Hindlimb muscle (tissue), 1 donor: ENCODE results near the gene EFCAB12. TPM values are rescaled to one million over a fixed set of nuclear protein-coding genes. Genes with fewer than 3 reads are reported as not detected.

Source experiments
- DNase-seq: peaks from one replicate; pipeline ENCODE4 v3.0.0-alpha.2; 2013
- polyA plus RNA-seq: library from polyadenylated mRNA; unstranded; fragments of 120-200 nt; gene quantifications from one replicate; pipeline ENCODE4 v1.2.1, GENCODE V29; 2013; ENCODE audit not compliant: insufficient read length

The EFCAB12 gene
- 0.13 TPM for polyA plus RNA-seq

DNA sequence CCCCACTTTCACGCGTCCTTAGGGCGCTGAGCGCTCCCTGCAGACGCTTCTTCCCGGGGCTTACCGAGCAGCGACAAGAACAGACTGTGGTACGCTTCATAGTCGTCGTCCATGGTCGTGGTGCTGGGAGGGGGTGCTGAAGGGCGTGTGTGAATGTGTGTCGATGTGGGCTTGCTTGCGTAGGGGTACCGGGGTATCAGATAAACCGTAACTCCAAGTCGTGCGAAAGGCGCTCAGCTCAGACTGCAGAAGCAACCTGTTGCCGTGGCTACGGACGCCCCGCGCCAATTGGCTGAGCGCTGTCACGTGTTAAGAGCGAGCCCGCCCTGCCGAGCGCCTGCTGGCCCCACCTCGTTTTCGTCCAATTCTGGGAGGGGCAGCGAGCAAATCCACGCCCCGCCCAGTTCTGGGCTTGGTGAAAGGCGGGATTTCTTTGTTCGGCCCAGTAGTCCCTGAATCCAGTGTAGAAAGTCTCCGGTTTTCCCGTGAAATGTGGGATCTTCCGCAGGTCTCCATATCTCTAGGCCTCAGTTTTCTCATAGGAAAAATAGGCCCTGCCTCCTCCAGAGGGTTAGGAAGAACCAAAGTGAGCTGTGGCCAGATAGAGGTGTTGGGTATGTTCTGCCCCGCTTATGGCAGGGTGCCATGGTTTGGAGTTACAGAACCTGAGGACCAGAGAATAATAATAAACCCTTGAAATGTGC, at the start of gene EFCAB12:
EFCAB12 (minus strand) TSS at position 261 of the 704 bp plus-strand sequence; CDS start at position 113, 148 bp downstream.
- DNase-seq = peak; percentile 94

DNA sequence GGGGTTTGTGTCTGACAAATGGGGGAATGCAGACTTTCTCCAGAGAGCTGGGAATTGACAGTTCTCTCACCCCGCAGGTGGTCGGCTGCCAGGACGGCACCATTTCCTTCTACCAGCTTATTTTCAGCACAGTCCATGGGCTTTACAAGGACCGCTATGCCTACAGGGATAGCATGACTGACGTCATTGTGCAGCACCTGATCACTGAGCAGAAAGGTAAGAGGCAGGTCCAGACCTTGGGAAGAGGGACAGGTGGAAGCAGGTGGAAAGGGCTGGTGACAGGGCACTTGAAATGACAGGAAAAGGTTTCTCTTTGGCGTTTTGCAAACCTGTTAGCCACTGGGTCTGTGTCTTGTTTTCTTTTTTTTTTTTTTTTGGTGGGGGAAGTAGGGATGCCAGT, 48.1 kb upstream of the EFCAB12 start:
- DNase-seq = no peak

DNA sequence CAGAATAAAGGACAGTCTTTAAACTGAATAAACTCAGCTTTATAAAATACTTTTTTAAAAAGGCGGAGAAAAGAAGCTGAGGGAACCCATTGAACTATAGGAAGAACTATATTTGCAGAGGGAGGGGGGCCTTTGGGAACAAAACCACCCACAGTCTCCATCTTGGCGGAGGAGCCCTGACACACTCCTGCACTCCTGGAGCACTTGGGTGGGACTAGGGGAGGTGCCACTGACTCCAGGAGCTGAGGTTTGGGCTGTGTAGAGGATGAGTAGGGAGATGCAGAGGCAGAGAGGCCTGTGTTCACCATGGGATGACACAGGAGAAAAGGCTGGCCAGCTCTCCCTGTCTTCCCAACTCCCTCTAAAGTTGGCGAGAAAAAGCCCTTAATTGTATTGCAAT, 47.4 kb upstream of the EFCAB12 start:
- DNase-seq = no peak

DNA sequence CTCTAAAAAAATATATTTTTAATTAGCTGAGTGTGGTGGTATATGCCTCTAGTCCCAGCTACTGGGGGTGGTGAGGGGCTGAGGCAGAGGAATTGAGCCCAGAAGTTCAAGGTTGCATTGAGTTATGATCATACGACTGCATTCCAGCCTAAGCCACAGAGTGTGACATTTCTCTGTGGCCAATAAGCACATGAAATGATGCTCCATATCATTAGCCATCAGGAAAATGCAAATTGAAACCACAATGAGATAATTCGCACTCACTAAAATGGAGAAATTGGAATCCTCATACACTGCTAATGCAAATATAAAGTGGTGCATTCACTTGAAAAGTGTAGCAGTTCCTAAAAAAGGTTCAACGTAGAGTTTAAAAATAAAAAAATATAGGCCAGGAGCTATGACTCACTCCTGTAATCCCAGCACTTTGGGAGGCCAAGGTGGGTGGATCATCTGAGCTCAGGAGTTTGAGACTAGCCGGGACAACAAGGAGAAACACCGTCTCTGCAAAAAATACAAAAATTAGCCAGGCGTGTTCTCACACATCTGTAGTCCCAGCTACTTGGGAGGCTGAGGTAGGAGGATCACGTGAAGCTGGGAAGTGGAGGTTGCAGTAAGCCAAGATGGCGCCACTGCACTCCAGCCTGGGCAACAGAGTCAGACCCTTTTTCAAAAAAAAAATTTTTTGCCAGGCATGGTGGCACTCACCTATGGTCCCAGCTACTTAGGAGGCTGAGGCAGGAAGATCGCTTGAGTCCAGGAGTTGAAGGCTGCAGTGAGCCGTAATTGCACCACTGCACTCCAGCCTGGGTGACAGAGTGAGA, 46.8 kb upstream of the EFCAB12 start:
- no peak for DNase-seq

DNA sequence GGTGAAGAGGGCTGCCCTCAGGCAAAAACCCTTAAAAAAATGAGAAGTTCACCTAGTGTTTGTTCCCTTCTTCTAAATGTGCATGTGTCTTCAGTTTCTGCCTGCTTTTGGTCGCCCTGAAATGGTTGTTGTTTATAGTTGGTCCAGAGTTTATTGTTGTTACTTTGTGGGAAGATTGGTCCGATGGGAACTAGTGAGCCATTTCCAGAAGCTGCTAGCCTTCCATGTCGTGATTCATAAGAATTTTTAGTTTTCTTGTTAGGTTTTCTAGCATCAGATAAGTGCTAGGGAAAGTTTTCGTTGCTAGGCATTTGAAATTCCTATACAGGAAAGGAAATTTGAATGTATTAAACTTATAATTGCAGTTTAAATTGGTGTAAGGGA, 45.3 kb upstream of the EFCAB12 start:
- no peak for DNase-seq

DNA sequence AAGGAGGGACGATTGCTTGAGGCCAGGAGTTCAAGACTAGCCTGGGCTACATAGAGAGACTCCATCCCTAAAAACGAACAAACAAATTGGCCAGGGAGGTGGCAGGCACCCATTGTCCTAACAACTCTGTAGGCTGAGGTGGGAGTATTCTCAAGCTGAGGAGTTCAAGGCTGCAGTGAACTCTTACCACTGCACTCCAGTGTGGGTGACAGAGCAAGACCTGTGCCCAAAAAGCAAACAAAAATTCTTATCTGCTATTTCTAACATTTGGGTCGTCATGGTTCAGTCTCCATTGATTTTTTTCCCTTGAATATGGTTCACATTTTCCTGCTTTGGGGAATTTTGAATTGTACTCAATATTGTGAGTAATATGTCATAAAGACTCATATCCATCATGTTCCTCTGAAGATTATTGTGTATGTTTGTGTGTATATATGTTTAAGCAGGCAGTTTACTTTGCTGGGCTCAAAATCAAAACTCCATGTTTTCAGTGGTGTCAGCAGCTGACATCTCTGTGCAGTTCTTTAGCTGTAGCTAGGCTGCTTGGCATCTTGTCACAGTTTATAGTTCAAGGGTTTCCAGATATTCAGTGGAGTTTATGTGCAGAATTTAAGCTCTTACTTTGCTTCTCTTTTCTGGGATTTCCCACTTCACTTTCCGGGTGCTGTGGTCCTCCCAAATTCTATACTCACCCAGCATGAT, 44.8 kb upstream of the EFCAB12 start:
- DNase-seq = no peak

DNA sequence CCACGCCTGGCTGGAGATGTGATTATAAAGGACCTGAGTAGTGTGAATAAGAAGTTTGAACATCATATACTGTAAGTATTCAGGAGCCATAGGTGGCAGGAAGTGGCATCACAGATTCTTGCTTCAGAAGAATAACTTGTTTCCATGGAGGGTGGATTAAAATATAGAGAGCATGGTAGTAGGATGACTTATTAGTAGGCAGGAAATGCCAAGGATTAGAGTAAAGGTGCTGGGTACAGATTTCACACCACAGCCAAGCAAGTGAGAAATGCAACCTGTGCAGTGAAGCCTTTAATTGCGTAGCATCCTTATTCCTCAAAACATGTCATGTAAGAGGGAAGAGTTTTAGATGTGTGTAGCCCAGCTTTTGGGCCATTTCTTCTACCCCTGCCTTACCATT, 42.4 kb upstream of the EFCAB12 start:
- DNase-seq = no peak

DNA sequence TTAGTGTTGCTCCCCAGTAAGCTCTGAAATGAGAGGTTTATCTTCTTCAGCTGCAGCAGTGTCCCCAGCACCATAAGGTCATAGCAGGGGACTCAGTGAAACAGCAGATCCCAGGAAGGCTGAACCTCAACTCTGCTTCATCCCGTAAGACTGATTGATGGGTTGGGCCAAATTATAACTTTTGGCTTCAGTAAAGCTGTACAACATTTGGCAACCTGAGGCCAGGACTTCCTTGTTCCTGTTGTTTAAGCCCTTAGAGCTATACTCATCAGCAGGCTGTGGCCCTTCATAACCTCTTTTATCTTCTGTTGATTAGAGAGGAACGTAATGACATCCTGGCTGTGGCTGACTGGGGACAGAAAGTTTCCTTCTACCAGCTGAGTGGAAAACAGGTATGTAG, 40.6 kb upstream of the EFCAB12 start:
- no peak for DNase-seq

DNA sequence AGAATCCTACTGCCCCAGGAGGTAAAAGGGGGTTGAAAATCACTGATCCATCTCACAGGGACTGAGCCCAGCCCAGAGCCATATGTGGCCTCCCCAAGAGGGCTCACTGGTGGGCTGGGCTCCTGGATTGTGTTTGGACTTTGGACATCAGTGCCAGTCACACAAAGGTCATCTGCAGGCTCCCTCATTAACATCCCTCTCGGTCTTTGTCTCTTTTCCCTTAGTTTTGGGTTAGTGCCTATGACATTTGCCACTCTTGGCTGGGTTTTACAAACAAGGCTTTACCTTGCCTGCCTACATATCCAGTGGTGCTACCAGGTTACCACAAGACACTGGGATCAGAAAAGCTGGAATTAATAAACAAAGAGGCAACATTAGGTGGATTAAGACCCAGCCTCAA, 39.5 kb upstream of the EFCAB12 start:
- no peak for DNase-seq

DNA sequence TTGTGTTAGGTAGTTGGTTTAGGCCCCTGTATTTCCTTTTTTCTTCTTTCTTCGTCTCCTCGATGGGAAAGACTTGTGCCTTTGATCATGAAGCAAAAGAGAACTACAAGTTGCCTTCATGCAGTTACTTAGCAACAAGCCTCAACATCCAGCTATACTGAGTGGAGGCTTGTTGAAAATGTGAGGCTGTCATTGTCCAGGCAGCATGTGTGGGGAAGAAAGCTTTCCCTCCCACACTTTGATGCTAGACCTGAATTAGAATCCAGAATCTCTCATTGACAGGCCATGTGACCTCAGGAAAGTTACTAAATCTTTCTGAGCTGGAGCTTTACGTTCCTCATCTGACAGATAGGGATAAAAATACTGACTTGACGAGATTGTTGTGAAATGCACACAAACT, 35.3 kb upstream of the EFCAB12 start:
- DNase-seq = no peak

DNA sequence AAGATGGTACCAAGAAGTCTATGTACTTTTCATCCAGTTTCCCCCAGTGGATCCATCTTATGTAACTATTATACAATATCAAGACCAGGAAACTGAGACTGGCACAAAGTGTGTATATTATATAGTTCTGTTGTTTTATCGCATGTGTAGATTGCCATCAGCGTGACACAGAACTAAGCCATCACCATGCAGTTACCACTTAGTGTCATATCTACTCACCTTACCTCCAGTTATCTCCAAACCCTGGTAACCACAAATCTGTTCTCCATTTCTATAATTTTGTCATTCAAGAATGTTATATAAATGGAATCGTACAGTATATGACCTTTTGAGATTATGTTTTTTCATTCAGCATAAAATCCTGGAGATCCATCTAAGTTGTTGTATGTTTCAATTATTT, 34.7 kb upstream of the EFCAB12 start:
- no peak for DNase-seq

DNA sequence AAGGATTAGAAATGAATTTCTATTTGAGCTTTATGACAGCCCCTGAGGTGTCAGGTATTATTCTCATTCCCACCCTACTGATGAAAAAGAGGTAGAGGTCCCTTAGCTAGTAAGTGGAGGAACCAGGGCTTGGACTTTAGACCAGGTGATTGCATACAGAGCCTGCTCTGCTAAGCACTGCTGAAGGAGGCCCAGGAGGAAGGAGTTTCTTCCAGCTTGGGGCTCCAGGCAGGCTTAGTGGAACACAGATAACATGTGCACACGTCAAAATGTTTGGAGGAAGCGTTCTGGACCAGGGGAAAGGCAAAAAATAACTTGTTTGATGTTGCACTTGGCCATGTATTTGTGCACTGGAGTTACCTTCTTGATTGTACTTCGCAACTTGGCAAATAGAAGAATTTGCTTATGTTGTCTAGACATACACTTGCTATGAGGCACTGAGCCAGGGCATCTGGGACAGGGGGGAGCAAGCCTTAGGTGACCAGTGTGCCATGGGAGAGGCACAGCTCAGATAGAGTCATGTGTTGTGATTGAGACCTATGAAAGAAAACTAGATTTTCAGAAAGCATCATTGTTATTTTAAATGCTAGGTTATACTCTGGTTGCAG, 34.0 kb upstream of the EFCAB12 start:
- DNase-seq = no peak

DNA sequence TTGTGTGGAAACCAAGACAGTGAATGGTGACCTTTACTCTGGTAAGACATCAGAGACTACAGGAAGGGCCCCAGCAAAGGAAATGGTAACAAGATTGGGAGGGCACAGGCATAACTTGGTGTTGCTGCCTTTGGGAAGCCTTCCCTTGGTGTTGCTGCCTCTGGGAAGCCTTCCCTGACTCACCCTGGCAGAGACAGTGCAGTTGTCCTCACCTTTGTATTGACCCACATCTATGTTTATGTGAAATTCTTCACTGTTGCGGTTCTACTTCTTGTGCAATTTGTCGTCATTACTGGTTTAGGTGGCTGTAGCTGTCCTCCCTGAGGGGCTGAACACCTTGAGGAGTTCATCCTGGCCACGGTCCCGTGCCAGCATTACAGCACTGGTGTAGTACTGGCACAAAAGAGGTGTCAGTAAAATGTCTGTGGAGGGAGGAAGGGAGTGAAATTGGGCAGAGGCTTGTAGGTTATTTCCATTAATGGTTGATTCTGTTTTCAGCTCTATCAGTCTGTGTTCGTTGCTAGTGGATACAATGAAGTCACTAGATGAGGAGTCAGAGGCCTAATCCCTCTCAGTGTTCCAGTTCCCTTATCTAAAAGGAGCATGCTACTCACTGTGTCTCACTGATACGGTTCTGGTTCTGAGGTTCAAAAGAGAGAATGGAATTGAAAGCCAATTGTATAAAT, 33.2 kb upstream of the EFCAB12 start:
- no peak for DNase-seq

DNA sequence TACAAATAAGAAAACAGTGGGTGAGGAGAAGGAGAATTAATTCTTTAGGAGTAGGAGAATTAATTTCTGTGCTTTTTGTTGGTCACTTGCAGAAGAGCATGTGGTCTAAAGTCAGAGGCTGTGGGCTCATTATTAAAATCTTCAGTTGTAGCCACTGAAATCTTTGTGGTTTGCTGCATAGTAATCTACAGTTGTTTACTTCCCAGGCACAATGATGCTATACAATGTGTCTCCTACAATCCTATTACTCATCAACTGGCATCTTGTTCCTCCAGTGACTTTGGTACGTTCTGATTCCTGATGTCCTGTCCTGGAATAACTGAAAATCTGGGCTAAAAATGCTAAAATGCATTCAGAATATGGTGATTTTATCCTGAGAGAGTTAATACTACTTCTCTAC, 32.6 kb upstream of the EFCAB12 start:
- DNase-seq = no peak

DNA sequence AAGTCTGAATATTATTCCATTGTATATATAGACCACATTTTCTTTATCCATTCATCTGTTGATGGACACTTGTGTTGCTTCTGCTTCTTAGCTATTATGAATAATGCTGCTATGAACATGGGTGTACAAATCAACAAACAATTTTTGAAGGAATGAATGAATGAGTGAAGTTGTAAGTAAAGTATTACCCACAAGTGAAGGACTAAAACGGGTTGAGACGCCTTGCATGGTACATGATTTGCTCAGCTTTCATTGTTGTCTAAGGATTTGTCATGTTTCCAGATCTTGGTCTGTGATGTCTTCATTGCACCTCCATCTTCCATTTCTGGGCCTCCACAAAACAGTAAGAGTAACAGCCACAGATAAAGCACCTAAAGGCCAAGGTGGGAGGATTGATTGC, 32.1 kb upstream of the EFCAB12 start:
- DNase-seq = no peak

DNA sequence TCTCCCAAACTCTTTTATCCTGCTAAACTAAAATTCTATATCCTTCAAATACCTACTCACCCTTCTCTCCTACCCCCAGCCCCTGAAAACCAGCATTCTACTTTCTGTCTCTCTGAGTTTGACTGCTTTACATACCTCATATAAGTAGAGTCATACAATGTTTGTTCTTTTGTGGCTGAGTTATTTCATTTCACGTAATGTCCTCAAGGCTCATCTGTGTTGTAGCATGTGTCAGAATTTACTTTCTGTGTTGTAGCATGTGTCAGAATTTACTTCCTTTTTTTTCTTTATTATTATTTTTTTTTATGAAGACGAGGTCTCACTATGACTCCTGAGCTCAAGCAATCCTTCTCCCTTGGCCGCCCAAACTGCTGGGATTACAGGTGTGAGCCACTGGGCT, 31.7 kb upstream of the EFCAB12 start:
- no peak for DNase-seq

DNA sequence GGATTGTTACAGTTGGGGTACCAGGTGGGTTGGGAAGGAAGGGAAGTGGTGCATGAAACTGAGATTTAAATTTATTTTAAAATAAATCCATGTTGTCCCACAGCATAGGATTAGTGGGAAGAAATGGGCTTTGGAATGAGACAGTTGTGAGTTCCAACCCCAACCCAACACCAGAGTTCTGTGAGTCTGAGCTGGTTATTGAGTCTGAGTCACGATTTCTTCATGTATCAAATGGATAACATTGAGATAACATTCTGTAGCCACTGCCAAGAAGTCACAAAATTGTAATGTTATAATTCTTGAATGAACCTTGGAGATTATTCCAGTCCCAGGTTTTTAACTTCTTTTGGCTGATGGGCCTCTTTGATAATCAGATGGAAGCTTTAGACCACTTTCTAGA, 25.3 kb upstream of the EFCAB12 start:
- DNase-seq = no peak

DNA sequence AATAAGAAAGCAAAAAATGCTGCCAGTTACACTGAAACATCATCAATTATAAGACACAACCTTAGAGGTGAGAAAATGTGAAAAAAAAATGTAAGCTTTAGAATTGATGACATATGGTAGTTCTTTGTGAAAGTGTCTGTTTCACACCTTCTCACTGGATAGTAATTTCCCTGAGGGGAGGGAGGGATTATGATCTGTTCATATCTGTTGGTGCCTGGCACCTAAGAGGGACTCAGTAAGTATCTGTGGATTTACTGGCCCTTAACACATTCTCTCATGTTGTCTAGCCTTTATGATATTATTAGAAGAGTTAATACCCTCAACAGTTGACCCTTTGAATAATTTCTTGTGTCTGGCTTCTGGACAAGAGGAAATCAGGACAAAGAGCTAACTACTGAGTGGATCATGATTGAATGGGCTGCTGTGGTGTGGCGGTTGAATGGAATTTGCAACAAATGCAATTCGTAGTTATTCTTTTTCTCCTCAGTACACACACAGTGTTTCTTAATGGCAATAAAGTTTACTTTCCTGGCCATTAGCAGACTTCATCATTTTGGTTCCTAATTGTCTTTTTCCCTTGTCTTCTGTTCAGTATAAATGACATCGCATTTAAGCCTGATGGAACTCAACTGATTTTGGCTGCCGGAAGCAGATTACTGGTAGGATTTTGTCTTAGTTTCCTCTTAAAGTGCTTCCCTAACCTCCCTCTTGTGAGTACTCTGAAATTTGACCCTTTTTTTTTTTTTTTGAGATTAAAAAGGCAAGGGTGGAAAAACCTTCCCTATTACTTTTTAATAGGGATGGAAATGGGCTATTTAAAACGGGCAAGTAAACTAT, 21.1 kb upstream of the EFCAB12 start:
- DNase-seq = no peak

DNA sequence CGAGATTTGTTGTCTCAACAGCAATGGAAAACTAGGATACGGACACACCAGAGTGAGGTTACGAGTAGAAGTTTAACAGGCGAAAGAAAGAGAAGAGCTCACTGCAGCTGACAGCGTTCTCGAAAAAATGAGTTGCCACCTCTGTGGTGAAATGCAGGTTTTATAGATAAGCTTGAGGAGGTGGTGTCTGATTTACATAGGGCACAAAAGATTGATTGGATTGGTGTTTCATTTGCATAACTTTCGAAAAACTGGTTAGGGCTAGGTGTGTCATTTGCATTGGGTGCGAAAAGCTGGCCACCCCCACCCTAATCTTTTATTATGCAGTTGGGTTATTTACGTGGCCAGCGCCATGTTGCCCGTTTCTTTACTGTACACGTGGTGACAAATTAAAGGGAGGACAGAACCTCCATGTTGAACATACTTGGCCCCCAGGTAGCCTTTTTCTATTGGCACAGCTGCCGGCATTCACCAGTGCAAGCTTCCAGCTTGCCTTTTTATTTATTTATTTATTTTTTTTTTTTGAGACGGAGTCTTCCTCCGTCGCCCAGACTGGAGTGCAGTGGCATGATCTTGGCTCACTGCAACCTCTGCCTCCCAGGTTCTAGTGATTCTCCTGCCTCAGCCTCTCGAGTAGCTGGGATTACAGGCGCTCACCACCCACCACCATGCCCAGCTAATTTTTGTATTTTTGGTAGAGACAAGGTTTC, 19.9 kb upstream of the EFCAB12 start:
- DNase-seq = no peak

DNA sequence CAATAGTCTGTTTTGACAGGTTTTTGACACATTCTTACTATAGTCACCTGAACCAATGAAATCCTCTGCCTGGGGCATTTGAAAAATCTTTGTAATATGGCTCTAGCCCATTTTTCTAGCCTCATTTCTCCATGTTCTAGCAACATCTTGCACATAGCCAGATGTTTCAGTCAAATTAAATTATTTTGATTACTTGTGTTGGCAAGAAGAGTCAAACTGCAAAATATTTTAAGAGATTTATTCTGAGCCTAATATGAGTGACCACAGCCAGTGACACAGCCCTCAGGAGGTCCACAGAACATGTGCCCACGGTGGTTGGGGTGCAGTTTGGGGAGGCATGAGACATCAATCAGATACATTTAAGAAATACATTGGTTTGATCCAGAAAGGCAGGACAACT, 18.5 kb upstream of the EFCAB12 start:
- DNase-seq = no peak

DNA sequence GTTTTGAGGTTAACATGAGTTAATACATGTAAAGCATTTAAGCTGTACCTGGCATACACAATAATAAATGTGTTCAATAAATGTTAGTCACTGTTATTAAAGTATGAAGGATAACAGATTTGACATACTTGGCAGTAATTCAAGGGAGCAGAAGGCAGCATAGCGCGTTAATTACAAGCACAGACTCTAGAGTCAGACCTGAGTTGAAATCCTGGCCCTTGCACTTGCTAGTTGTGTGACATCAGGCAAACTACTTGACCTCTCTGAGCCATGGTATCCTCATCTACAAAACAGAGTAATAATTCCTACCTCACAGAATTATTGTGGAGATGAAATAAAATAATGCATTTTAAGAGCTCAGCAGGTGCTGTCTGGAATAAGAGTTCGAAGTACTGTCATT, 17.0 kb upstream of the EFCAB12 start:
- no peak for DNase-seq
